Thyroid gland (tissue), 4 donors: ENCODE measurements around the gene SLC2A13.

Source experiments
- CTCF ChIP-seq, 6 experiments: fragments of 200-600 bp in 3 of 6; fragments of 450-650 bp in 3 of 6; sonication (generic) in 3 of 6; IDR thresholded peaks; one replicate each; pipeline ENCODE4 v1.5.1; 2016 to 2019; ENCODE audit warnings: antibody characterized with exemption in 6 of 6, mild to moderate bottlenecking in 2 of 6, inconsistent platforms in 1 of 6, moderate library complexity in 1 of 6
- POLR2A ChIP-seq, 2 donors: fragments of 450-650 bp; IDR thresholded peaks; one replicate each; pipeline ENCODE4 v1.6.1; 2017; ENCODE audit warnings: antibody characterized with exemption in 2 of 2, mild to moderate bottlenecking in 2 of 2, moderate library complexity in 1 of 2

- TF ChIP-seq CTCF (IDR thresholded peaks at IDR 0.05) (no peak), POLR2A (IDR thresholded peaks at IDR 0.05) (no peak)
Measured at GRCh38 chr12:40138526-40138925, 32.6 kb upstream of the SLC2A13 start.
